GM19468 (cell line): ENCODE measurements around the gene POLR2M.

Experiments
- ATAC-seq: cut with Tn5 transposase; IDR thresholded peaks from one replicate; pipeline ENCODE4 v1.9.1; 2021; ENCODE audit warnings: mild to moderate bottlenecking, moderate library complexity, moderate number of reproducible peaks; ENCODE audit not compliant: unreplicated experiment; ENCODE audit errors: extremely low read depth

POLR2M gene

GRCh38 chr15:57706405-57707209 lies at the start of gene POLR2M:
Gene POLR2M, plus strand, starts transcription at chr15:57706714. Its CDS starts 129 bp downstream, at chr15:57706843.
- ATAC-seq: peak; percentile 92

- ATAC-seq: no peak
Measured at GRCh38 chr15:57657619-57658018, 48.9 kb upstream of the POLR2M start.

- no peak for ATAC-seq
Measured at GRCh38 chr15:57662091-57662744, 44.3 kb upstream of the POLR2M start.

- ATAC-seq: no peak
Measured at GRCh38 chr15:57662802-57663201, 43.7 kb upstream of the POLR2M start.

GRCh38 chr15:57663262-57663661 lies 43.3 kb upstream of the POLR2M start:
- ATAC-seq: no peak

GRCh38 chr15:57665194-57665593 lies 41.3 kb upstream of the POLR2M start:
- no peak for ATAC-seq

GRCh38 chr15:57665939-57666338 lies 40.6 kb upstream of the POLR2M start:
- ATAC-seq: no peak

GRCh38 chr15:57667171-57667849 lies 39.2 kb upstream of the POLR2M start:
- ATAC-seq: no peak

- ATAC-seq: no peak
Measured at GRCh38 chr15:57668016-57668415, 38.5 kb upstream of the POLR2M start.

- no peak for ATAC-seq
Measured at GRCh38 chr15:57671636-57672035, 34.9 kb upstream of the POLR2M start.

GRCh38 chr15:57675481-57676181 lies 30.9 kb upstream of the POLR2M start:
- no peak for ATAC-seq

GRCh38 chr15:57676585-57676984 lies 29.9 kb upstream of the POLR2M start:
- ATAC-seq: no peak

- ATAC-seq: no peak
Measured at GRCh38 chr15:57677204-57677603, 29.3 kb upstream of the POLR2M start.

GRCh38 chr15:57680021-57680420 lies 26.5 kb upstream of the POLR2M start:
- no peak for ATAC-seq

GRCh38 chr15:57681011-57681410 lies 25.5 kb upstream of the POLR2M start:
- ATAC-seq: no peak

GRCh38 chr15:57683481-57683880 lies 23.0 kb upstream of the POLR2M start:
- ATAC-seq: no peak

- ATAC-seq: no peak
Measured at GRCh38 chr15:57684491-57685151, 21.9 kb upstream of the POLR2M start.

GRCh38 chr15:57685306-57686095 lies 21.0 kb upstream of the POLR2M start:
- no peak for ATAC-seq

GRCh38 chr15:57686657-57687056 lies 19.9 kb upstream of the POLR2M start:
- ATAC-seq: no peak
